Measurements from ENCODE around the gene TRIM27.

The TRIM27 gene

DNA sequence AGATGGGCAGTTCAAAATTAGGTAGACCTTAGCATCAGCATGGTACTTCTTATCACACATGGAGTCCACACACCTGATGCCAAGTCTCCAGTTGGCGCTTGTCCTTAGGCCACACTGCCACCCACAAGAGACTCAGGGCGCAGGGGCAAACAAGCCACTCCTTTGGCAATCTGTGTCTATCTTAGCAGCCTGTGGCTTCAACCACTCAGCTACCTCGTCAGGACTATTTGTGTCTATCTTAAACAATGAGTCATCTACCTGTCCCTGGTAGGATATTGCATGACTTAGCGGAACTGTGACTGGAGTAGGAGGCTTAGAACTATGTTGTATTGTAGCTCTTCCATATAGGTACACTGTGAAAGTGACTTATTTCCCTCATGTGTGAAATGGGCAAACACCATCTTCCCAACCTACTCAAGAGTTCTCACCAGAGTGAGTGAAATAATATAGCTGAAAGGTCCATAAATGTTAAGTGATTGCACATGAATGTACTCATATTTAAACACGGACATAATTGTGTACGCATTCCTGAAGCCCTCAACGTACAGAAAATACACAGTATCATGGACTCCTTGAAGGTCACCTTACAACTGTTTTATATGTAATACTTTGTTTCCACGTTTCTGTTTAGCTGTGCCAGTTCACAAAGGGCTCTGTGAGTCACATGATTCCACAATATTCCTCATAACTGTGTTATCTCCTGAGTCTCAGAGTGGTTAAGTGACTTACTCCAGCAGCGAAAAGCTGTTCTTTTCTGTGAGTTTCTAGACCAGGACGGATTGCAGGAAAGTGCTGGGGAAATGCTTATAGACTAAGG, 1.6 kb downstream of the TRIM27 start:
- Histone ChIP-seq H3K27me3 (ENCODE audit: control insufficient read depth in 1 of 2, insufficient read depth in 2 of 2, low read length in 2 of 2) (no peaks in the 10 kb centered on the region), H3K9me3 (ENCODE audit: control insufficient read depth in 1 of 2, low read length in 2 of 2) (no peaks in the 10 kb centered on the region), H3K9ac (ENCODE audit: low read depth in 1 of 2, low read length in 2 of 2) (peak overlapping the region; percentile 95 to 100), H3K4me3 (ENCODE audit: low read depth in 1 of 2, low read length in 2 of 2) (peak overlapping the region; percentile 95 to 99), H3K36me3 (ENCODE audit: control insufficient read depth in 1 of 2, insufficient read depth in 2 of 2, low read length in 2 of 2) (peaks cover 16 to 47% of the 10 kb centered on the region in 2 donors), H3K27ac (ENCODE audit: low read depth, low read length) (peak overlapping the region; percentile 96), H3K4me1 (ENCODE audit: control insufficient read depth in 1 of 2, insufficient read depth in 2 of 2, low read length in 2 of 2) (peaks cover 21 to 23% of the 10 kb centered on the region in 2 donors)

DNA sequence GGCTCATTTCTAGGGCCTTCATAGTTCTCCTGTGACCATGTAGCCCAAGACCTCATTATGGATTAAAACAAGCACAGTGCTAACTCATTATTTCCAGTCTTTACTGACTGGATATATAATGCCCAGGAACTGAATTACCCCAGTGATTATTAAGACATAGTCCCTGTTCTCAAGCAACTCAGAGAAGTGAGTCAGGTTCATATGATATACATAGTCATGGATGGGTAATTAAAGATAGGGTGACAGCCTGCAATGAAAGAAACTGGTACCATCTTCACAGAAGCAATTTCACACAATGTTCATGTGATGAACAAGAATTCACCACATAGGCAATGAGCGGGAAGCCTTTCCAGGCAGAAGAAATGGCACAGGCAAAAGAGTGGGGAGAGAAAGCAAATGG, 3.5 kb downstream of the TRIM27 start:
- Histone ChIP-seq H3K4me3 (ENCODE audit: low read depth in 1 of 2, low read length in 2 of 2) (no peak overlapping the region), H3K9me3 (ENCODE audit: control insufficient read depth in 1 of 2, low read length in 2 of 2) (no peaks in the 10 kb centered on the region), H3K4me1 (ENCODE audit: control insufficient read depth in 1 of 2, insufficient read depth in 2 of 2, low read length in 2 of 2) (peaks cover 21 to 23% of the 10 kb centered on the region in 2 donors), H3K27ac (ENCODE audit: low read depth, low read length) (no peak overlapping the region), H3K36me3 (ENCODE audit: control insufficient read depth in 1 of 2, insufficient read depth in 2 of 2, low read length in 2 of 2) (peaks cover 19 to 63% of the 10 kb centered on the region in 2 donors), H3K9ac (ENCODE audit: low read depth in 1 of 2, low read length in 2 of 2) (no peak overlapping the region), H3K27me3 (ENCODE audit: control insufficient read depth in 1 of 2, insufficient read depth in 2 of 2, low read length in 2 of 2) (no peaks in the 10 kb centered on the region)

DNA sequence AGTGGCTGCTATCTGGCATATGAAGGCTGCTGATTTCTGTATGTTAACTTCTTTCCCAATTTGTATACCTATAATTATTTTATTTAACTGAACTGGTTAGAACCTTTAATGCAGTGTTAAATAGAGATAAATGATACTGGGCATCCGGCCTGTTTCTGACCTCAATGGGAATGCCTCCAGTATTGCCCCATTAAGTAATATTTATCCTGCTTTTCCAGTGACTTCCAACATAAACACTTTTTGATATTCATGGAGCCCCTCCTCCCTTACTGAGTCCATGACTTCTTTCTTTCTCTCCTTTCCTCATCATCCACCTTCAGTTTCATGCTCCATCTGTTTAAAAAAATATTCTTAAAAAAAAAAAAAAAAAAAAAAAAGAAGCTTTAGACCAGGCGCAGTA, 8.8 kb downstream of the TRIM27 start:
- H3K4me1 ChIP-seq (ENCODE audit: control insufficient read depth in 1 of 2, insufficient read depth in 2 of 2, low read length in 2 of 2) = no peaks in the 10 kb centered on the region
- H3K9ac ChIP-seq (ENCODE audit: low read depth in 1 of 2, low read length in 2 of 2) = no peak overlapping the region
- no peak overlapping the region for H3K4me3 ChIP-seq (ENCODE audit: low read depth in 1 of 2, low read length in 2 of 2)
- no peaks in the 10 kb centered on the region for H3K9me3 ChIP-seq (ENCODE audit: control insufficient read depth in 1 of 2, low read length in 2 of 2)
- H3K27me3 ChIP-seq (ENCODE audit: control insufficient read depth in 1 of 2, insufficient read depth in 2 of 2, low read length in 2 of 2) = no peaks in the 10 kb centered on the region
- peaks cover 29 to 89% of the 10 kb centered on the region in 2 donors for H3K36me3 ChIP-seq (ENCODE audit: control insufficient read depth in 1 of 2, insufficient read depth in 2 of 2, low read length in 2 of 2)
- H3K27ac ChIP-seq (ENCODE audit: low read depth, low read length) = no peak overlapping the region

- H3K9me3 ChIP-seq (ENCODE audit: control insufficient read depth in 1 of 2, low read length in 2 of 2) = no peaks in the 10 kb centered on the region
- H3K27ac ChIP-seq (ENCODE audit: low read depth, low read length) = no peak overlapping the region
- no peaks in the 10 kb centered on the region for H3K27me3 ChIP-seq (ENCODE audit: control insufficient read depth in 1 of 2, insufficient read depth in 2 of 2, low read length in 2 of 2)
- H3K36me3 ChIP-seq (ENCODE audit: control insufficient read depth in 1 of 2, insufficient read depth in 2 of 2, low read length in 2 of 2) = peaks cover 43 to 83% of the 10 kb centered on the region in 2 donors
- no peak overlapping the region for H3K9ac ChIP-seq (ENCODE audit: low read depth in 1 of 2, low read length in 2 of 2)
- H3K4me3 ChIP-seq (ENCODE audit: low read depth in 1 of 2, low read length in 2 of 2) = no peak overlapping the region
- H3K4me1 ChIP-seq (ENCODE audit: control insufficient read depth in 1 of 2, insufficient read depth in 2 of 2, low read length in 2 of 2) = no peaks in the 10 kb centered on the region
Measured at GRCh38 chr6:28910901-28911690, 12.7 kb downstream of the TRIM27 start.

GRCh38 chr6:28907394-28907793, 16.4 kb downstream of the TRIM27 start:
- H3K27ac ChIP-seq (ENCODE audit: low read depth, low read length) = no peak overlapping the region
- H3K27me3 ChIP-seq (ENCODE audit: control insufficient read depth in 1 of 2, insufficient read depth in 2 of 2, low read length in 2 of 2) = no peaks in the 10 kb centered on the region
- H3K4me3 ChIP-seq (ENCODE audit: low read depth in 1 of 2, low read length in 2 of 2) = no peak overlapping the region
- H3K4me1 ChIP-seq (ENCODE audit: control insufficient read depth in 1 of 2, insufficient read depth in 2 of 2, low read length in 2 of 2) = no peaks in the 10 kb centered on the region
- H3K9me3 ChIP-seq (ENCODE audit: control insufficient read depth in 1 of 2, low read length in 2 of 2) = no peaks in the 10 kb centered on the region
- no peak overlapping the region for H3K9ac ChIP-seq (ENCODE audit: low read depth in 1 of 2, low read length in 2 of 2)
- peaks cover 64 to 90% of the 10 kb centered on the region in 2 donors for H3K36me3 ChIP-seq (ENCODE audit: control insufficient read depth in 1 of 2, insufficient read depth in 2 of 2, low read length in 2 of 2)

- peaks cover 62 to 89% of the 10 kb centered on the region in 2 donors for H3K36me3 ChIP-seq (ENCODE audit: control insufficient read depth in 1 of 2, insufficient read depth in 2 of 2, low read length in 2 of 2)
- no peaks in the 10 kb centered on the region for H3K27me3 ChIP-seq (ENCODE audit: control insufficient read depth in 1 of 2, insufficient read depth in 2 of 2, low read length in 2 of 2)
- no peaks in the 10 kb centered on the region for H3K4me1 ChIP-seq (ENCODE audit: control insufficient read depth in 1 of 2, insufficient read depth in 2 of 2, low read length in 2 of 2)
- no peak overlapping the region for H3K27ac ChIP-seq (ENCODE audit: low read depth, low read length)
- no peaks in the 10 kb centered on the region for H3K9me3 ChIP-seq (ENCODE audit: control insufficient read depth in 1 of 2, low read length in 2 of 2)
- H3K9ac ChIP-seq (ENCODE audit: low read depth in 1 of 2, low read length in 2 of 2) = no peak overlapping the region
- no peak overlapping the region for H3K4me3 ChIP-seq (ENCODE audit: low read depth in 1 of 2, low read length in 2 of 2)
Measured at GRCh38 chr6:28906669-28907068, 17.1 kb downstream of the TRIM27 start.

DNA sequence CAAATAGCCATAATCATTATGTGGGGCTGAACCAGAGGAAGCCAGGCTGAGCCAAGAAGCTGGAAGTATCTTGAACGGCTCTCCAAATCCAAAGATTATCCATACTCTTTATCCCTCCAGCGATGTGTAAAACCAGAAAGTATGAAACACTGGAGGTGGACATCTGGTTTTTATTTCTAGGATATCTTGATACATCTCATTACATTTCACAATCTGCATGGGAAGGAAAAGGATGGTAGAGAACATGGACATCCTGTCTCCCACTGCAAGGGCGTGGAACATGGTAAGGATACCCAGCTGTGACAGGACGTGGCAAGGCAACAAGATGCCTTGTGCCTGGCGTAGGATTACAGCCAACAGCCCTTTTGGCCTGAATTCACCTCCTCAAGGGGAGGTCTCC, 20.1 kb downstream of the TRIM27 start:
- no peaks in the 10 kb centered on the region for H3K27me3 ChIP-seq (ENCODE audit: control insufficient read depth in 1 of 2, insufficient read depth in 2 of 2, low read length in 2 of 2)
- no peaks in the 10 kb centered on the region for H3K9me3 ChIP-seq (ENCODE audit: control insufficient read depth in 1 of 2, low read length in 2 of 2)
- H3K9ac ChIP-seq (ENCODE audit: low read depth in 1 of 2, low read length in 2 of 2) = no peak overlapping the region
- H3K4me3 ChIP-seq (ENCODE audit: low read depth in 1 of 2, low read length in 2 of 2) = no peak overlapping the region
- H3K36me3 ChIP-seq (ENCODE audit: control insufficient read depth in 1 of 2, insufficient read depth in 2 of 2, low read length in 2 of 2) = peaks cover 45 to 79% of the 10 kb centered on the region in 2 donors
- H3K4me1 ChIP-seq (ENCODE audit: control insufficient read depth in 1 of 2, insufficient read depth in 2 of 2, low read length in 2 of 2) = no peaks in the 10 kb centered on the region
- H3K27ac ChIP-seq (ENCODE audit: low read depth, low read length) = no peak overlapping the region

DNA sequence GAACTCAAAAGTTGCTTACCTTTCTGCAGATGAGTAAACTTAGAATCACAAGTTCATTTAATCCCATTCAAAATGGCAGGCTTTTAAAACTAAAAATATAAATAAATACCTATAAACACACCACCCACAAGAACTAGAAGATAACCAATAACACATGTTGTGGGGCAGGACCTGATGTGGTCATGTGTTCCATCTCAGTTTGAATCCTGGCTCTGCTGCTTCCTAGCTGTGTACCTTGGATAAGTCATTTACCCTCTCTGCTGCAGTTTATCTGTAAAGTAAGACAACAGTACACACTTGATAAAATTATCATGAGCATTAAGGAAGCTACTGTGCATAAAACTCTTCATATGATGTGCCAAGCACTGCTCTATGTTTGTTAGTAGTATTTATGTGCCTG, 22.0 kb downstream of the TRIM27 start:
- H3K9ac ChIP-seq (ENCODE audit: low read depth in 1 of 2, low read length in 2 of 2) = no peak overlapping the region
- no peak overlapping the region for H3K4me3 ChIP-seq (ENCODE audit: low read depth in 1 of 2, low read length in 2 of 2)
- peaks cover 27 to 61% of the 10 kb centered on the region in 2 donors for H3K36me3 ChIP-seq (ENCODE audit: control insufficient read depth in 1 of 2, insufficient read depth in 2 of 2, low read length in 2 of 2)
- no peaks in the 10 kb centered on the region for H3K9me3 ChIP-seq (ENCODE audit: control insufficient read depth in 1 of 2, low read length in 2 of 2)
- H3K4me1 ChIP-seq (ENCODE audit: control insufficient read depth in 1 of 2, insufficient read depth in 2 of 2, low read length in 2 of 2) = peaks cover 5% of the 10 kb centered on the region in 2 donors
- H3K27me3 ChIP-seq (ENCODE audit: control insufficient read depth in 1 of 2, insufficient read depth in 2 of 2, low read length in 2 of 2) = no peaks in the 10 kb centered on the region
- no peak overlapping the region for H3K27ac ChIP-seq (ENCODE audit: low read depth, low read length)

DNA sequence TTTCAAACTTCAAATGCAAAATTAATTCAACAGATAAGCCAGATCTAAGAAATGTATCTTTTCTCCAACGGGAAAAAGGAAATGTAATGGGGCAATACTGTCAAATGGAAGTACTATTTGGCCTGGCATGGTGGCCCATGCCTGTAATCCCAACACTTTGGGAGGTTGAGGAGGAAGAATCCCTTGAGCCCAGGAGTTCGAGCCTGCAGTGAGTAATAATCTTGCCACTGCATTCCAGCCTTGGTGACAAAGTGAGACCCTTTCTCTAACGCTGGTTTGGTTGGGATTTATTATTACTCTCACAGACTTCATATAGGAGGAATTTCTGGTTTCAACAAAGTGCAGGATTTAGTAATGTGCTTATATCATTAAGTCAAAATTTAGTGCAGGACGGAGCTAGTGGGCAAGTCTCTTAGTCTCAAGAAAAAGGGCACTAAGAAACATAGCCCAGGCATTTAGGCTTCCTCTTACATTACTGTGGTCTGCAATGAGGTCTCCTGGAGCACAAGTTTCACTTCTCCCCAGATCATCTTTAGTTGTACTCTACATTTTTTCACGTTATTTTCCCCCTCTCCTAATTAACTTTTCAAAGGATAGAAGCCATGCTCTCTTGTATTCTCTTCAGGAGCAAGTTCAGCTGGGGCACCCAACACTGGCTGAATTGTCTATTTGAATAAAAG, 23.1 kb downstream of the TRIM27 start:
- no peak overlapping the region for H3K27ac ChIP-seq (ENCODE audit: low read depth, low read length)
- peaks cover 5% of the 10 kb centered on the region in 2 donors for H3K4me1 ChIP-seq (ENCODE audit: control insufficient read depth in 1 of 2, insufficient read depth in 2 of 2, low read length in 2 of 2)
- H3K4me3 ChIP-seq (ENCODE audit: low read depth in 1 of 2, low read length in 2 of 2) = no peak overlapping the region
- no peak overlapping the region for H3K9ac ChIP-seq (ENCODE audit: low read depth in 1 of 2, low read length in 2 of 2)
- peaks cover 24 to 51% of the 10 kb centered on the region in 2 donors for H3K36me3 ChIP-seq (ENCODE audit: control insufficient read depth in 1 of 2, insufficient read depth in 2 of 2, low read length in 2 of 2)
- no peaks in the 10 kb centered on the region for H3K9me3 ChIP-seq (ENCODE audit: control insufficient read depth in 1 of 2, low read length in 2 of 2)
- no peaks in the 10 kb centered on the region for H3K27me3 ChIP-seq (ENCODE audit: control insufficient read depth in 1 of 2, insufficient read depth in 2 of 2, low read length in 2 of 2)

GRCh38 chr6:28898710-28898965, 25.1 kb downstream of the TRIM27 start:
- H3K27me3 ChIP-seq (ENCODE audit: control insufficient read depth in 1 of 2, insufficient read depth in 2 of 2, low read length in 2 of 2) = no peaks in the 10 kb centered on the region
- H3K4me1 ChIP-seq (ENCODE audit: control insufficient read depth in 1 of 2, insufficient read depth in 2 of 2, low read length in 2 of 2) = peaks cover 5% of the 10 kb centered on the region in 2 donors
- no peaks in the 10 kb centered on the region for H3K9me3 ChIP-seq (ENCODE audit: control insufficient read depth in 1 of 2, low read length in 2 of 2)
- no peak overlapping the region for H3K9ac ChIP-seq (ENCODE audit: low read depth in 1 of 2, low read length in 2 of 2)
- no peak overlapping the region for H3K27ac ChIP-seq (ENCODE audit: low read depth, low read length)
- H3K4me3 ChIP-seq (ENCODE audit: low read depth in 1 of 2, low read length in 2 of 2) = no peak overlapping the region
- peaks cover 10 to 30% of the 10 kb centered on the region in 2 donors for H3K36me3 ChIP-seq (ENCODE audit: control insufficient read depth in 1 of 2, insufficient read depth in 2 of 2, low read length in 2 of 2)

Measured in duodenal mucosa (tissue), 2 donors.